ENCODE measurements around the gene NFATC4. TPM values are rescaled to one million over a fixed set of nuclear protein-coding genes. Genes with fewer than 3 reads are reported as not detected.

The NFATC4 gene
- total RNA-seq, 1 donor from 2014 or later: 42.5 TPM

GRCh38 chr14:24364841-24365240 lies 3.1 kb upstream of the NFATC4 start:
- no peak for TF ChIP-seq CTCF (IDR thresholded peaks at IDR 0.05)
- Histone ChIP-seq H3K27me3 (no peaks in the 10 kb centered on the region), H3K27ac (peak overlapping the region; percentile 20), H3K4me3 (no peak overlapping the region), H3K4me1 (peaks cover 23% of the 10 kb centered on the region), H3K36me3 (no peaks in the 10 kb centered on the region), H3K9me3 (no peaks in the 10 kb centered on the region)
- DNase-seq (no peak), ATAC-seq (no peak)
- intact Hi-C loops (cut with DNase I): loop anchor here (5.0 kb wide), 1 partner anchor 62 kb away; the partner anchor contains the start of genes CBLN3 and KHNYN

- intact Hi-C loops (cut with DNase I): loop anchor here (5.0 kb wide), 1 partner anchor 61 kb away; the partner anchor contains the start of genes CBLN3 and KHNYN
- Histone ChIP-seq H3K36me3 (no peaks in the 10 kb centered on the region), H3K9me3 (no peaks in the 10 kb centered on the region), H3K27me3 (no peaks in the 10 kb centered on the region), H3K4me1 (peaks cover 23% of the 10 kb centered on the region), H3K27ac (peak overlapping the region; percentile 83), H3K4me3 (peak overlapping the region; percentile 56)
- peak; percentile 75 for ATAC-seq
- peak; percentile 89 for DNase-seq
- TF ChIP-seq CTCF (IDR thresholded peaks at IDR 0.05): peak; percentile 88
Measured at GRCh38 chr14:24365600-24366412, 2.2 kb upstream of the NFATC4 start.

GRCh38 chr14:24366413-24366720 lies 1.6 kb upstream of the NFATC4 start:
- Histone ChIP-seq H3K4me1 (peaks cover 23% of the 10 kb centered on the region), H3K27ac (peak overlapping the region; percentile 83), H3K27me3 (no peaks in the 10 kb centered on the region), H3K4me3 (peak overlapping the region; percentile 56), H3K36me3 (no peaks in the 10 kb centered on the region), H3K9me3 (no peaks in the 10 kb centered on the region)
- TF ChIP-seq CTCF (IDR thresholded peaks at IDR 0.05): no peak
- ATAC-seq (no peak), DNase-seq (no peak)
- intact Hi-C loops (cut with DNase I): loop anchor here (5.0 kb wide), 1 partner anchor 61 kb away; the partner anchor contains the start of genes CBLN3 and KHNYN

GRCh38 chr14:24366721-24367513 lies 1.1 kb upstream of the NFATC4 start:
- Histone ChIP-seq H3K9me3 (no peaks in the 10 kb centered on the region), H3K4me1 (peaks cover 23% of the 10 kb centered on the region), H3K4me3 (peak overlapping the region; percentile 56), H3K36me3 (no peaks in the 10 kb centered on the region), H3K27ac (peak overlapping the region; percentile 83), H3K27me3 (no peaks in the 10 kb centered on the region)
- peak; percentile 95 for DNase-seq
- no peak for TF ChIP-seq CTCF (IDR thresholded peaks at IDR 0.05)
- intact Hi-C loops (cut with DNase I): loop anchor here (5.0 kb wide), 1 partner anchor 60 kb away; the partner anchor contains the start of genes CBLN3 and KHNYN
- ATAC-seq: peak; percentile 86

- no peaks in the 10 kb centered on the region for H3K36me3 ChIP-seq
Measured at GRCh38 chr14:24368212-24368561, 203 bp downstream of the NFATC4 start.

More at GRCh38 chr14:24368212-24368561, 203 bp downstream of the NFATC4 start:
- ATAC-seq (no peak), DNase-seq (no peak)
- Histone ChIP-seq H3K4me3 (peak overlapping the region; percentile 56), H3K27ac (peak overlapping the region; percentile 69), H3K4me1 (peaks cover 23% of the 10 kb centered on the region), H3K27me3 (no peaks in the 10 kb centered on the region), H3K9me3 (no peaks in the 10 kb centered on the region)
- TF ChIP-seq CTCF (IDR thresholded peaks at IDR 0.05): no peak
- intact Hi-C loops (cut with DNase I): loop anchor here (5.0 kb wide), 1 partner anchor 59 kb away; the partner anchor contains the start of genes CBLN3 and KHNYN
